Neutrophil (primary cell): ENCODE results near the gene HHAT.
A peak's percentile ranks its signal among the peaks of the same experiment; 100 is the strongest.

ENCODE experiments used
- H3K27ac ChIP-seq: fragments of 200-600 bp; sonication (generic); 2 replicates; pipeline ENCODE4 v1.5.1; 2016; ENCODE audit warnings: mild to moderate bottlenecking, moderate library complexity
- H3K27me3 ChIP-seq: fragments of 200-600 bp; sonication (generic); 2 replicates; pipeline ENCODE4 v1.6.0; 2016; ENCODE audit warnings: mild to moderate bottlenecking
- H3K36me3 ChIP-seq: fragments of 200-600 bp; sonication (generic); 2 replicates; pipeline ENCODE4 v1.5.1; 2017
- H3K4me1 ChIP-seq, 2 experiments: fragments of 200-600 bp in 1 of 2; sonication (generic) in 1 of 2; 1 replicate in 1 of 2; 2 replicates in 1 of 2; pipeline versions ENCODE4 v1.5.1 to v1.6.1; 2013 to 2016; ENCODE audit warnings: low read depth in 1 of 2, low read length in 1 of 2, mild to moderate bottlenecking in 1 of 2, moderate library complexity in 1 of 2; ENCODE audit not compliant: control insufficient read depth in 1 of 2, insufficient read depth in 1 of 2
- H3K4me3 ChIP-seq, 2 experiments: fragments of 200-600 bp in 1 of 2; sonication (generic) in 1 of 2; 1 replicate in 1 of 2; 2 replicates in 1 of 2; pipeline ENCODE4 v1.5.1; 2013 to 2016; ENCODE audit warnings: low read depth in 1 of 2, low read length in 1 of 2, mild to moderate bottlenecking in 1 of 2, moderate library complexity in 1 of 2
- H3K9me3 ChIP-seq: fragments of 200-600 bp; sonication (generic); 2 replicates; pipeline ENCODE4 v1.5.1; 2016
- TF ChIP-seq, protein P1 (sequence below): fragments of 200-600 bp; sonication (generic); IDR thresholded peaks from 2 replicates; pipeline ENCODE4 v1.5.1; 2016; ENCODE audit warnings: antibody characterized with exemption

The HHAT gene

GRCh38 chr1:210325026-210325670 is 3.6 kb upstream of the HHAT start:
- Histone ChIP-seq H3K27me3 (peaks cover 21% of the 10 kb centered on the region), H3K4me1 (peaks cover 8 to 9% of the 10 kb centered on the region in 2 experiments), H3K36me3 (no peaks in the 10 kb centered on the region), H3K9me3 (no peaks in the 10 kb centered on the region), H3K27ac (no peak overlapping the region), H3K4me3 (no peak overlapping the region)
- TF ChIP-seq, protein P1, sequence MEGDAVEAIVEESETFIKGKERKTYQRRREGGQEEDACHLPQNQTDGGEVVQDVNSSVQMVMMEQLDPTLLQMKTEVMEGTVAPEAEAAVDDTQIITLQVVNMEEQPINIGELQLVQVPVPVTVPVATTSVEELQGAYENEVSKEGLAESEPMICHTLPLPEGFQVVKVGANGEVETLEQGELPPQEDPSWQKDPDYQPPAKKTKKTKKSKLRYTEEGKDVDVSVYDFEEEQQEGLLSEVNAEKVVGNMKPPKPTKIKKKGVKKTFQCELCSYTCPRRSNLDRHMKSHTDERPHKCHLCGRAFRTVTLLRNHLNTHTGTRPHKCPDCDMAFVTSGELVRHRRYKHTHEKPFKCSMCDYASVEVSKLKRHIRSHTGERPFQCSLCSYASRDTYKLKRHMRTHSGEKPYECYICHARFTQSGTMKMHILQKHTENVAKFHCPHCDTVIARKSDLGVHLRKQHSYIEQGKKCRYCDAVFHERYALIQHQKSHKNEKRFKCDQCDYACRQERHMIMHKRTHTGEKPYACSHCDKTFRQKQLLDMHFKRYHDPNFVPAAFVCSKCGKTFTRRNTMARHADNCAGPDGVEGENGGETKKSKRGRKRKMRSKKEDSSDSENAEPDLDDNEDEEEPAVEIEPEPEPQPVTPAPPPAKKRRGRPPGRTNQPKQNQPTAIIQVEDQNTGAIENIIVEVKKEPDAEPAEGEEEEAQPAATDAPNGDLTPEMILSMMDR: no peak

DNA sequence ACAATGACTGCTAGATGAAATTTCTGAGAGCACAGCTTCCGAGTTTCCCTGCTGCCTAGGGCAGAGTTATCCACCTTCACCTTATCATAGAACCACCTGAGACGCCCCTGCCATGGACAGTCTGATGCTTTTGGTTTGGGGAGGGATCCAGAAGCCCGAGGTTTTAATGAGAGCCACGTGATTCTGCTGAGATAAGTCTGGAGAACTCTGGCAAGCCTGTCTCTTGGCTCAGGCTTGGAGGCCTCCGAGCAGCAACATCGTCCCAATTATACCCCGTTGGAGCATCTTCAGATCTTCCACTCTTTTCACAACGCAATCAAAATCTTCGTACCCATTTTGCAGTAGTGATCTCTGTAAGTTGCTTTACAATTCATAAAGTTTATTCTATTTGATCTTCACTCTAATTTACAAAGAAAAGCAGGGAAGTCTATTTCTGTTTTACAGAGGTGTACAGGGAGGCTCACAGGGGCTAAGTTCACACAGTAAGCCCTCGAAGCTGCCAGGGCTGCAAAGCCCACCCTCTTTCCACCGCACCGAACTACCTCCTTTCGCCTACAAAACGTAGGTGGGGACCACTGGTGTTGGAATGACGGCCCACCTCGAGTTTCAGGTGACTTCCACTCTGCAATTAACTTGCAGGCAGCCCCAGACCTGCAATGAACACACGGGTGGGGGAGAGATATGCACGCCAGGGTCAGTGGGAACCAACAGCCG is 513 bp upstream of the HHAT start:
- H3K4me3 ChIP-seq: peak overlapping the region; percentile 64 to 71
- peaks cover 29% of the 10 kb centered on the region for H3K27me3 ChIP-seq
- no peaks in the 10 kb centered on the region for H3K36me3 ChIP-seq
- TF ChIP-seq, protein P1: no peak
- H3K4me1 ChIP-seq: peaks cover 8 to 9% of the 10 kb centered on the region in 2 experiments
- no peaks in the 10 kb centered on the region for H3K9me3 ChIP-seq
- no peak overlapping the region for H3K27ac ChIP-seq

- no peaks in the 10 kb centered on the region for H3K9me3 ChIP-seq
- TF ChIP-seq, protein P1: no peak
- peaks cover 29% of the 10 kb centered on the region for H3K27me3 ChIP-seq
- H3K27ac ChIP-seq: no peak overlapping the region
- H3K4me1 ChIP-seq: peaks cover 8 to 9% of the 10 kb centered on the region in 2 experiments
- H3K4me3 ChIP-seq: no peak overlapping the region
- no peaks in the 10 kb centered on the region for H3K36me3 ChIP-seq
Measured at GRCh38 chr1:210330279-210330866, 1.7 kb downstream of the HHAT start.

GRCh38 chr1:210332233-210332632 is 3.5 kb downstream of the HHAT start:
- Histone ChIP-seq H3K27me3 (peaks cover 29% of the 10 kb centered on the region), H3K9me3 (no peaks in the 10 kb centered on the region), H3K36me3 (no peaks in the 10 kb centered on the region), H3K4me1 (peaks cover 8 to 9% of the 10 kb centered on the region in 2 experiments), H3K4me3 (no peak overlapping the region), H3K27ac (no peak overlapping the region)
- TF ChIP-seq, protein P1: no peak

- H3K27ac ChIP-seq: no peak overlapping the region
- H3K9me3 ChIP-seq: no peaks in the 10 kb centered on the region
- TF ChIP-seq, protein P1: no peak
- peaks cover 29% of the 10 kb centered on the region for H3K27me3 ChIP-seq
- no peak overlapping the region for H3K4me3 ChIP-seq
- no peaks in the 10 kb centered on the region for H3K36me3 ChIP-seq
- H3K4me1 ChIP-seq: peaks cover 8 to 9% of the 10 kb centered on the region in 2 experiments
Measured at GRCh38 chr1:210332719-210333398, 4.2 kb downstream of the HHAT start.
